Ishikawa (cell line): ENCODE measurements around the gene COL8A2.

Source experiments
- CEBPB ChIP-seq: IDR thresholded peaks from 2 replicates; pipeline ENCODE4 v1.6.1; 2012
- CREB1 ChIP-seq: IDR thresholded peaks from 2 replicates; pipeline ENCODE4 v1.6.1; 2012; ENCODE audit warnings: low read depth
- EGR1 ChIP-seq: IDR thresholded peaks from 2 replicates; pipeline ENCODE4 v1.6.1; 2012
- EP300 ChIP-seq: IDR thresholded peaks from 2 replicates; pipeline ENCODE4 v1.6.1; 2012; ENCODE audit warnings: borderline replicate concordance
- FOXM1 ChIP-seq: IDR thresholded peaks from 2 replicates; pipeline ENCODE4 v1.6.1; 2012; ENCODE audit warnings: low read depth, borderline replicate concordance
- MAX ChIP-seq: IDR thresholded peaks from 2 replicates; pipeline ENCODE4 v1.6.1; 2012
- NFIC ChIP-seq: IDR thresholded peaks from 2 replicates; pipeline ENCODE4 v1.6.1; 2012
- RAD21 ChIP-seq: IDR thresholded peaks from 2 replicates; pipeline ENCODE4 v1.6.1; 2012; ENCODE audit warnings: low read depth
- TAF1 ChIP-seq: IDR thresholded peaks from 2 replicates; pipeline ENCODE4 v1.6.1; 2012; ENCODE audit warnings: low read depth, mild to moderate bottlenecking
- TCF12 ChIP-seq: IDR thresholded peaks from 2 replicates; pipeline ENCODE4 v1.6.1; 2012; ENCODE audit warnings: low read depth
- TEAD4 ChIP-seq: IDR thresholded peaks from 2 replicates; pipeline ENCODE4 v1.6.1; 2012
- YY1 ChIP-seq: IDR thresholded peaks from 2 replicates; pipeline ENCODE4 v1.6.1; 2012; ENCODE audit warnings: low read depth
- ZBTB7A ChIP-seq: IDR thresholded peaks from 2 replicates; pipeline ENCODE4 v1.6.1; 2012; ENCODE audit warnings: low read depth
- TF ChIP-seq, protein P1 (sequence below): IDR thresholded peaks from 2 replicates; pipeline ENCODE4 v1.6.1; 2012; ENCODE audit warnings: low read depth, mild to moderate bottlenecking
- TF ChIP-seq, protein P2 (sequence below): IDR thresholded peaks from 2 replicates; pipeline ENCODE4 v1.6.1; 2012

The COL8A2 gene

GRCh38 chr1:36123356-36123755 lies 1.7 kb downstream of the COL8A2 start:
- TF ChIP-seq EP300 (no peak), CEBPB (no peak), RAD21 (no peak), MAX (no peak), TAF1 (no peak), EGR1 (no peak), CREB1 (no peak), TEAD4 (no peak)
- TF ChIP-seq, protein P1, sequence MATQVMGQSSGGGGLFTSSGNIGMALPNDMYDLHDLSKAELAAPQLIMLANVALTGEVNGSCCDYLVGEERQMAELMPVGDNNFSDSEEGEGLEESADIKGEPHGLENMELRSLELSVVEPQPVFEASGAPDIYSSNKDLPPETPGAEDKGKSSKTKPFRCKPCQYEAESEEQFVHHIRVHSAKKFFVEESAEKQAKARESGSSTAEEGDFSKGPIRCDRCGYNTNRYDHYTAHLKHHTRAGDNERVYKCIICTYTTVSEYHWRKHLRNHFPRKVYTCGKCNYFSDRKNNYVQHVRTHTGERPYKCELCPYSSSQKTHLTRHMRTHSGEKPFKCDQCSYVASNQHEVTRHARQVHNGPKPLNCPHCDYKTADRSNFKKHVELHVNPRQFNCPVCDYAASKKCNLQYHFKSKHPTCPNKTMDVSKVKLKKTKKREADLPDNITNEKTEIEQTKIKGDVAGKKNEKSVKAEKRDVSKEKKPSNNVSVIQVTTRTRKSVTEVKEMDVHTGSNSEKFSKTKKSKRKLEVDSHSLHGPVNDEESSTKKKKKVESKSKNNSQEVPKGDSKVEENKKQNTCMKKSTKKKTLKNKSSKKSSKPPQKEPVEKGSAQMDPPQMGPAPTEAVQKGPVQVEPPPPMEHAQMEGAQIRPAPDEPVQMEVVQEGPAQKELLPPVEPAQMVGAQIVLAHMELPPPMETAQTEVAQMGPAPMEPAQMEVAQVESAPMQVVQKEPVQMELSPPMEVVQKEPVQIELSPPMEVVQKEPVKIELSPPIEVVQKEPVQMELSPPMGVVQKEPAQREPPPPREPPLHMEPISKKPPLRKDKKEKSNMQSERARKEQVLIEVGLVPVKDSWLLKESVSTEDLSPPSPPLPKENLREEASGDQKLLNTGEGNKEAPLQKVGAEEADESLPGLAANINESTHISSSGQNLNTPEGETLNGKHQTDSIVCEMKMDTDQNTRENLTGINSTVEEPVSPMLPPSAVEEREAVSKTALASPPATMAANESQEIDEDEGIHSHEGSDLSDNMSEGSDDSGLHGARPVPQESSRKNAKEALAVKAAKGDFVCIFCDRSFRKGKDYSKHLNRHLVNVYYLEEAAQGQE: no peak

- TF ChIP-seq, protein P1: no peak
- TF ChIP-seq, protein P2, sequence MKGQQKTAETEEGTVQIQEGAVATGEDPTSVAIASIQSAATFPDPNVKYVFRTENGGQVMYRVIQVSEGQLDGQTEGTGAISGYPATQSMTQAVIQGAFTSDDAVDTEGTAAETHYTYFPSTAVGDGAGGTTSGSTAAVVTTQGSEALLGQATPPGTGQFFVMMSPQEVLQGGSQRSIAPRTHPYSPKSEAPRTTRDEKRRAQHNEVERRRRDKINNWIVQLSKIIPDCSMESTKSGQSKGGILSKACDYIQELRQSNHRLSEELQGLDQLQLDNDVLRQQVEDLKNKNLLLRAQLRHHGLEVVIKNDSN: no peak
- no peak for TF ChIP-seq NFIC
- TF ChIP-seq MAX: no peak
- no peak for TF ChIP-seq TCF12
- TF ChIP-seq EP300: no peak
- no peak; the same call in 1 of the 2 replicates for TF ChIP-seq EGR1
These were observed 2.7 kb downstream of the COL8A2 start for GRCh38 chr1:36122062-36123030.

GRCh38 chr1:36119456-36119855 lies 5.6 kb downstream of the COL8A2 start:
- TF ChIP-seq RAD21 (no peak), TAF1 (no peak), YY1 (no peak), CEBPB (no peak), NFIC (no peak), TCF12 (no peak), MAX (no peak), CREB1 (no peak), EP300 (no peak), EGR1 (no peak), TEAD4 (no peak), ZBTB7A (no peak), FOXM1 (no peak)
- TF ChIP-seq, protein P1: no peak

DNA sequence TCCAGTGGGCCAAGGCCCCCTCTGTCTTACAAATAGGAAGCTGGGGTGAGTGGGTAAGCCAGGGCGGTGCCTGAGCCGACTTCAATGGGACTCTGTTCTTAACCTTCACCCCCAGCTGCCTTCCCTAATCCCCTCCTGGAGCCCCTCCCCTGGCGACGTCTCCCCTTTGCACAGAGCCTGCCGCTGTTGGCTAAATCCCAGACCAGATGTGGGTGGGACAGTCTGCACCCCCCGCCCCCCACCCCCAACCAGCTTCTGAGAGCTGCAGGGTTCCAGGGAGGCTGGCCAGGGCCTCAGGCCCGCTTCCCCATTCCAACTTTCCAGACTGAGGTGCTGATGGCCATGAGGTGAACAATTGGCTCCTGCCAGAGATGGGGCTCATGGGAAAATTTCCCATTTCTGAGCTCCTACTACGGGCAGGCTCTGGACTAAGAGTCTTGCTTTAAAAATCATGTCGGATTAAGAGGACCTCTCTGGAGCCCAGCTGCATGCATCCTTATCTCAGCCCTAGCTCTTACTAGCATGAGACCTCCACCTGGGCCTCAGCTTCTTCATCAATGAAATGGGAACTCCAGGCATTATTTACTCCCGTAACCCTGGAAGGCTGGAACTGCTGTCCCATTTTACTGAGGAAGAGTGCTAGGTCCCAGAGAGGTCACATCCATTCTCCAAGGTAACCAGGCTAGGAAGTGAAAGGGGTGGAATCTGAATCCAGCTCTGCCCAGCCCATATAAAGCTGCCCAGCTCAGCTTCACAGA lies 6.4 kb downstream of the COL8A2 start:
- TF ChIP-seq, protein P1: no peak
- no peak for TF ChIP-seq CEBPB
